ENCODE data around the gene SOAT2. TPM values are rescaled to one million over a fixed set of nuclear protein-coding genes. Genes with fewer than 3 reads are reported as not detected.

The SOAT2 gene
- total RNA-seq (2022; extraction: Qiagen RNA extraction), result 0.07 to 0.30 TPM (median 0.24 TPM) in 5 replicates

DNA sequence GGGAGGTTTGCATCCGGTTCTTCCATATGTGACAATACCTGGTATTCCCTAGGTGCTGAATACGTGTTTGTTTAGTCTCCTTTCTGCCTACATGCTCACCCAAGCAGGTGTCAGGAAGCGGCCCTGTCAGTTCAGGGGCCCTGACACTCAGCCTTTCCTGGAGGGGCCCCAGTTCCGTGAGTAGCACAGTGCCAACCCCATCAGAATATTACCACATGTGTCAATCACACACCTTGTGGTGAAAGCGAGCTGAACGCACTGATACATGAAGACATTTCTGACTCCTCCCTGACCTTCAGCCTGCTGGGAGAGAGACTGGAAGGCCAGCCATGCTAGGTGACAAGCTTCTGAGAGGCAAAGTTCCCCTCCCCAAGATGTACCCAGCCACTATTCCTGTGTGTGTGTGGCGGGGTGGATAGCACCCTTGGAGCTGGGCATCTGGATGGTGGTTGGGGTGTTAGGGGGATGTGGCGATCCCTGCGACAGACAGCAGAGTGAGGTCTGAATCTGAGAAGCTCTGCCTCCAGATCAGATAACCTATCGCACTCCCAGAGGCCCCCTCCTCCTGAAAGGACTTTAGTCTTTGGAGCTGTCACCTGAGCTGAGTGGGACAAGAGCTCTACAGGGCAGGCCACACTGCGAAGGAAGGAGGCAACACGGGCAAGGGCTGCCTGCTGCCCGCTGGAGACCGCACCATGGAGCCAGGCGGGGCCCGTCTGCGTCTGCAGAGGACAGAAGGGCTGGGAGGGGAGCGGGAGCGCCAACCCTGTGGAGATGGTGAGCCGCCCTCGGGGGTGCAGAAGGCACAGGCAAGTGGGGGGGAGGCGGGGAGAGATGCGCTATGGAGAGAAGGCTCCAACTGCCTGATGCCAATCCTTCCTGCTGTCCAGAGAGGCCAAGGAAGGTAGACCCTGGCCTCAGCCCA, at the start of gene SOAT2:
SOAT2 (plus strand) TSS at position 604 of the 925 bp plus-strand sequence; CDS start at position 696, 92 bp downstream.

GRCh38 chr12:53079226-53080117, 23.8 kb upstream of the SOAT2 start, which contains the start of gene SPRYD3:
Gene SPRYD3 (minus strand): TSS chr12:53079390. CDS start chr12:53079333, 57 bp downstream.

GRCh38 chr12:53097564-53098353, 5.5 kb upstream of the SOAT2 start, which contains the start of gene IGFBP6:
Gene IGFBP6 (plus strand): TSS chr12:53097667. CDS start chr12:53097718, 51 bp downstream.

Other genes starting within 250 kb of the SOAT2 start
- gene KRT8, start 198.4 kb upstream of the SOAT2 start, total RNA-seq (2022; extraction: Qiagen RNA extraction), result 4,552 to 5,559 TPM (median 5,427 TPM) in 5 replicates
- 3,062 to 3,782 TPM (median 3,614 TPM) in 5 replicates for gene KRT18, start 154.4 kb upstream of the SOAT2 start, total RNA-seq (2022; extraction: Qiagen RNA extraction)
- 230 to 453 TPM (median 274 TPM) in 5 replicates for gene EIF4B, start 97.0 kb upstream of the SOAT2 start, total RNA-seq (2022; extraction: Qiagen RNA extraction)
- 43.2 to 68.0 TPM (median 59.7 TPM) in 5 replicates for gene TNS2, start 53.4 kb upstream of the SOAT2 start, total RNA-seq (2022; extraction: Qiagen RNA extraction)
- gene SPRYD3, start 24.1 kb upstream of the SOAT2 start, total RNA-seq (2022; extraction: Qiagen RNA extraction), result 35.1 to 38.6 TPM (median 37.6 TPM) in 5 replicates
- 143 to 250 TPM (median 245 TPM) in 5 replicates for gene IGFBP6, start 5.8 kb upstream of the SOAT2 start, total RNA-seq (2022; extraction: Qiagen RNA extraction)
- 13.3 to 15.6 TPM (median 14.4 TPM) in 5 replicates for gene ZNF740, start 77.2 kb downstream of the SOAT2 start, total RNA-seq (2022; extraction: Qiagen RNA extraction)
- 4.8 to 6.8 TPM (median 5.9 TPM) in 5 replicates for gene CSAD, start 77.4 kb downstream of the SOAT2 start, total RNA-seq (2022; extraction: Qiagen RNA extraction)
- 0.22 to 0.46 TPM (median 0.36 TPM) in 5 replicates for gene ITGB7, start 103.8 kb downstream of the SOAT2 start, total RNA-seq (2022; extraction: Qiagen RNA extraction)
- gene RARG, start 128.7 kb downstream of the SOAT2 start, total RNA-seq (2022; extraction: Qiagen RNA extraction), result 21.1 to 25.7 TPM (median 22.7 TPM) in 5 replicates
- gene ESPL1, start 164.8 kb downstream of the SOAT2 start, total RNA-seq (2022; extraction: Qiagen RNA extraction), result 15.3 to 20.4 TPM (median 18.2 TPM) in 5 replicates
- 457 to 527 TPM (median 485 TPM) in 5 replicates for gene PFDN5, start 192.1 kb downstream of the SOAT2 start, total RNA-seq (2022; extraction: Qiagen RNA extraction)
- 67.4 to 95.0 TPM (median 90.4 TPM) in 5 replicates for gene MYG1, start 196.2 kb downstream of the SOAT2 start, total RNA-seq (2022; extraction: Qiagen RNA extraction)
- 75.1 to 79.2 TPM (median 78.0 TPM) in 5 replicates for gene AAAS, start 218.1 kb downstream of the SOAT2 start, total RNA-seq (2022; extraction: Qiagen RNA extraction)
- gene SP7, start 232.9 kb downstream of the SOAT2 start, total RNA-seq (2022; extraction: Qiagen RNA extraction), result 0.03 TPM in 1 of 5 replicates, not detected in the others

Measured in A549 treated with AZD2906 at 1 μM for 4 hours (cell line).